ENCODE data around the gene MBP.

MBP gene

DNA sequence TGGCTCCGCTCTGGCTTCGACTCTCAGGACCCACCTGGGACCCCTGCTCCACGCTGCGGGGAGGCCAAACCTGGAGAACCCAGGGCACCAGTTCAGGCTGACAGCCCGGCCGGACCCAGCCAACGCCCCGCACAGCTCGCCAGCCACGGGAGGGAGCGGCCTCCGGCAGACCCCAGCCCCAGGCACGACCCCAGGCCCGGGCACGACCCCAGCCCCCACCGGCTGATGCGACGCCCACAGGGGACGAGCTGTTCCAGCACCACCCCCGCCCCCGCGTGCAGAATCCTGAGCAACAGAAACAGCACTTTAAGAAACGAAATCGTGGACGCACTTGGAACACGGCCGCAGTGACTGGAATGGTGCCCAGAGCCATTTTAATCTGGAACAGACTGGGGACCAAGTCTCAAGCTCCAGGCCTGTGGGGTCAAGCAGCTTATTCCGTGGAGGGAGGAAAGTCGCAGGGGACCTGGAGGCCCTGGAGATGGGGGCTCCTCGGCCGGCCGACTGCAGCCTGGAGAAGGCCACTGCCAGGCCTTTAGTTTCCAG lies 74.2 kb downstream of the MBP start:
- Mint-ChIP-seq H3K9me3 (no peaks in the 10 kb centered on the region), H3K4me1 (peaks cover 69% of the 10 kb centered on the region), H3K27ac (no peak overlapping the region), H3K4me3 (no peak overlapping the region), H3K36me3 (ENCODE audit: low read depth) (no peaks in the 10 kb centered on the region), H3K27me3 (ENCODE audit: low read depth) (peaks cover 3% of the 10 kb centered on the region)
- TF ChIP-seq, protein P1, sequence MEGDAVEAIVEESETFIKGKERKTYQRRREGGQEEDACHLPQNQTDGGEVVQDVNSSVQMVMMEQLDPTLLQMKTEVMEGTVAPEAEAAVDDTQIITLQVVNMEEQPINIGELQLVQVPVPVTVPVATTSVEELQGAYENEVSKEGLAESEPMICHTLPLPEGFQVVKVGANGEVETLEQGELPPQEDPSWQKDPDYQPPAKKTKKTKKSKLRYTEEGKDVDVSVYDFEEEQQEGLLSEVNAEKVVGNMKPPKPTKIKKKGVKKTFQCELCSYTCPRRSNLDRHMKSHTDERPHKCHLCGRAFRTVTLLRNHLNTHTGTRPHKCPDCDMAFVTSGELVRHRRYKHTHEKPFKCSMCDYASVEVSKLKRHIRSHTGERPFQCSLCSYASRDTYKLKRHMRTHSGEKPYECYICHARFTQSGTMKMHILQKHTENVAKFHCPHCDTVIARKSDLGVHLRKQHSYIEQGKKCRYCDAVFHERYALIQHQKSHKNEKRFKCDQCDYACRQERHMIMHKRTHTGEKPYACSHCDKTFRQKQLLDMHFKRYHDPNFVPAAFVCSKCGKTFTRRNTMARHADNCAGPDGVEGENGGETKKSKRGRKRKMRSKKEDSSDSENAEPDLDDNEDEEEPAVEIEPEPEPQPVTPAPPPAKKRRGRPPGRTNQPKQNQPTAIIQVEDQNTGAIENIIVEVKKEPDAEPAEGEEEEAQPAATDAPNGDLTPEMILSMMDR (IDR thresholded peaks at IDR 0.05; ENCODE audit: unreplicated experiment in 3 of 3), result no peak

DNA sequence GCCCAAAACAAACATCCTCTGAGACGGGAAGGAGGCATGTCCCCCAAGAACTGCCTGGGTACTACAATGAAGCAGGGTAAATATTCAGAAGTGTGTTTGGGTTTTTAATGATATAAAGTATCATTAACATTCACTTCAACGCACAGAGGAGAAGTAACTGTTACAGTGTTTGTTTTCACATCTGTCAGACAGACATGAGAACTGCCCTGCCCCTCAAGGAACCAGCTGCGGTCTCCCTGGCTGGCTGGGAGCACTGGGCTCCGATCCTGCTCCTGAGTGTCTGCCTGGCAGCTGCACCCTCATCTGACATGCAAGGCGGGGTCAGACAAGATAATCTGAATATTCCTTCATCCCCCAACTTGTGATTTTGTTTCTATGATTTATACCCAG lies 75.6 kb downstream of the MBP start:
- Mint-ChIP-seq H3K36me3 (ENCODE audit: low read depth) (no peaks in the 10 kb centered on the region), H3K4me1 (peaks cover 57% of the 10 kb centered on the region), H3K27ac (peak overlapping the region; percentile 67 to 92 (median 78)), H3K9me3 (no peaks in the 10 kb centered on the region), H3K27me3 (ENCODE audit: low read depth) (peaks cover 3% of the 10 kb centered on the region), H3K4me3 (peak overlapping the region; percentile 1 to 56 (median 44))
- TF ChIP-seq, protein P1 (IDR thresholded peaks at IDR 0.05; ENCODE audit: unreplicated experiment in 3 of 3), result no peak

- Mint-ChIP-seq H3K9me3 (no peaks in the 10 kb centered on the region), H3K4me1 (peaks cover 52% of the 10 kb centered on the region), H3K36me3 (ENCODE audit: low read depth) (no peaks in the 10 kb centered on the region)
These were observed 76.1 kb downstream of the MBP start for GRCh38 chr18:77056344-77057005.

DNA sequence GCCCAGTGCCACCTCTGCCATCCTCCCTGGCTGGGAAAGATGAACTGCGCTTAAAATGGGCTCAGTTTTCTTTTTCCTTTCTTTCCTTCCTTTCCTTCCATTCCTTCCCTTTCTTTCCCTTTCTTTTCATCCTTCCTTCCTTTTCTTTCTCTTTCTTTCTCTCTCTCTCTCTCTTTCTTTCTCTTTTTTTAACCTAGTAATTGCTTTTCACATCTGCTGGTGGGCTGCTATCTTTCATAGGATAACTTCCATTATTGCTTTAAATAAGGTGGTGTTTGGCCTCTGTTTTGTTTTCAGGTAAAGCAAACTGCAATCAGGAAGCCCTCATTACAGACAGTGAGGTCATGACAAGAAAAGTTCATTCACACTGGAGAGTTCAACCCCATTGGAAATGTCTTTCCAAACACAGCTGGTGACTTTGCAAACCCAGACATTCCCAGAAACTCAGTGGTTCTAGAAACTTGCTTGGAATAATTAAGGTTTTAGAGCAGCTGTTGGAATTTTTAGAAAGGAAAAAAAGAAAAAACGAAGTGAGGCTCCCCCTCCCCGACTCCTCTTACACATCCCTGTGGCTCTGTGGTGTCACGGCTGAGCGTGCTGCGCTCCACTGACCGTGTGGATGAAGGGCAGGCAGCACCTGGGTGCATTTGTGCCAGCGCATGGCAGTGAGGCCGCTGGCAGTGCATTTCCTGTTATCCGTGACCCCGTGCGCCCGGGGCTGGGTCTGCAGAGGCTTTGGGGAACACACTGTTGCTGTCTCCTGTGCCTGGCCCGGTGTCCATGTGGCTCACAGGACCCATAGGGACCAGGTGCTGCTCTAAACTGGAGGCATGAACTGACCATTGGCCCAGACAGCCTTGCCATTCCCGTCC lies 76.9 kb downstream of the MBP start:
- H3K4me3 Mint-ChIP-seq, result peak overlapping the region in 1 of 3 experiments; percentile 1
- no peaks in the 10 kb centered on the region for H3K36me3 Mint-ChIP-seq (ENCODE audit: low read depth)
- no peaks in the 10 kb centered on the region for H3K9me3 Mint-ChIP-seq
- H3K4me1 Mint-ChIP-seq, result peaks cover 46% of the 10 kb centered on the region
- peaks cover 3% of the 10 kb centered on the region for H3K27me3 Mint-ChIP-seq (ENCODE audit: low read depth)
- peak overlapping the region; percentile 67 to 92 (median 78) for H3K27ac Mint-ChIP-seq
- TF ChIP-seq, protein P1 (IDR thresholded peaks at IDR 0.05; ENCODE audit: unreplicated experiment in 3 of 3), result no peak

More at GRCh38 chr18:77056344-77057005, 76.1 kb downstream of the MBP start:
- peaks cover 3% of the 10 kb centered on the region for H3K27me3 Mint-ChIP-seq (ENCODE audit: low read depth)
- TF ChIP-seq, protein P1 (IDR thresholded peaks at IDR 0.05; ENCODE audit: unreplicated experiment in 3 of 3), result no peak
- H3K4me3 Mint-ChIP-seq, result peak overlapping the region; percentile 44 to 56 (median 47)
- H3K27ac Mint-ChIP-seq, result peak overlapping the region; percentile 67 to 92 (median 78)

GRCh38 chr18:77054606-77055428 lies 77.8 kb downstream of the MBP start:
- peaks cover 46% of the 10 kb centered on the region for H3K4me1 Mint-ChIP-seq
- H3K36me3 Mint-ChIP-seq (ENCODE audit: low read depth), result no peaks in the 10 kb centered on the region
- no peaks in the 10 kb centered on the region for H3K9me3 Mint-ChIP-seq
- peaks cover 3% of the 10 kb centered on the region for H3K27me3 Mint-ChIP-seq (ENCODE audit: low read depth)
- TF ChIP-seq, protein P1 (IDR thresholded peaks at IDR 0.05; ENCODE audit: unreplicated experiment in 3 of 3), result peak; percentile 60 to 79 (median 70)
- H3K4me3 Mint-ChIP-seq, result peak overlapping the region in 2 of 3 experiments; percentile 21 to 35
- H3K27ac Mint-ChIP-seq, result peak overlapping the region; percentile 36 to 72 (median 38)

All from nephron (organoid).